GM12878 (cell line): ENCODE data around the gene NPIPB9. TPM values are rescaled to one million over a fixed set of nuclear protein-coding genes. Genes with fewer than 3 reads are reported as not detected.
"Not testable (repeated sequence)": the region's sequence is repeated elsewhere in the genome, so short reads cannot be mapped to it uniquely, and the experiment has no call there.

Experiments used
- ATAC-seq: fragments of 200-7000 bp; cut with Tn5 transposase; 3 replicates; pipeline ENCODE4 v1.9.1; 2020; ENCODE audit warnings: mild to moderate bottlenecking, moderate library complexity
- BruUV-seq: library from RNA; stranded (reverse); fragments of 400-500 nt; replicated peaks from 2 replicates; lab custom pipeline; 2021; lab: Mats Ljungman, UMichigan
- CTCF ChIA-PET: fragments of 300-600 bp; sonication (Branson Sonifier 250); formaldehyde crosslinking; extraction: SDS; loops from one replicate; lab custom pipeline; 2021; ENCODE audit warnings: inconsistent platforms; lab: Yijun Ruan, JAX
- POLR2A ChIA-PET: fragments of 350-600 bp; formaldehyde crosslinking; extraction: SDS; loops from one replicate; lab custom pipeline; 2021; ENCODE audit warnings: inconsistent platforms; lab: Charles Lee
- RAD21 ChIA-PET: fragments of 300-600 bp; sonication (Branson Sonifier 250); formaldehyde crosslinking; loops from one replicate; lab custom pipeline; 2023; ENCODE audit warnings: antibody characterized with exemption; ENCODE audit not compliant: unreplicated experiment; lab: Charles Lee
- SMC1A ChIA-PET: fragments of 300-600 bp; sonication (Branson Sonifier 250); formaldehyde crosslinking; loops from one replicate; lab custom pipeline; 2023; ENCODE audit not compliant: unreplicated experiment, uncharacterized antibody; lab: Charles Lee
- DNase-seq: peaks from one replicate; pipeline ENCODE4 v3.0.0-alpha.2; 2011; ENCODE audit warnings: low read depth, low spot score
- FAIRE-seq: peaks from 3 replicates; lab custom pipeline; 2011; peaks lifted over from hg19 to GRCh38; lab: Jason Lieb, UNC
- H2AFZ ChIP-seq: 2 replicates; pipeline ENCODE4 v1.6.0; 2011; ENCODE audit warnings: low read depth, low read length, control low read depth; ENCODE audit not compliant: control insufficient read depth
- H3K27ac ChIP-seq: 2 replicates; pipeline ENCODE4 v1.5.1; 2011; ENCODE audit warnings: control low read depth; ENCODE audit not compliant: control insufficient read depth, insufficient read depth
- H3K27me3 ChIP-seq, 2 experiments: replicated peaks in 1 of 2; 2 replicates each; pipeline versions ENCODE4 v1.6.0 to v1.6.1; 2011; ENCODE audit warnings: low read length in 1 of 2; ENCODE audit not compliant: control insufficient read depth in 2 of 2, insufficient read depth in 2 of 2
- H3K36me3 ChIP-seq, 2 experiments: 2 replicates each; pipeline ENCODE4 v1.5.1; 2011; ENCODE audit warnings: low read length in 1 of 2; ENCODE audit not compliant: control insufficient read depth in 2 of 2, insufficient read depth in 2 of 2
- H3K4me1 ChIP-seq: 2 replicates; pipeline ENCODE4 v1.6.1; 2011; ENCODE audit warnings: mild to moderate bottlenecking, low read length, moderate library complexity, mixed read lengths; ENCODE audit not compliant: control insufficient read depth, insufficient read depth
- H3K4me2 ChIP-seq: 2 replicates; pipeline ENCODE4 v1.6.0; 2011; ENCODE audit warnings: control low read depth; ENCODE audit not compliant: control insufficient read depth, insufficient read depth
- H3K4me3 ChIP-seq: fragments of 200-600 bp; sonication (generic); 2 replicates; pipeline ENCODE4 v1.5.1; 2016
- H3K79me2 ChIP-seq: 2 replicates; pipeline ENCODE4 v1.6.0; 2011; ENCODE audit warnings: low read length; ENCODE audit not compliant: control insufficient read depth, insufficient read depth
- H3K9ac ChIP-seq: 2 replicates; pipeline ENCODE4 v1.8.0; 2011; ENCODE audit warnings: low read length, control low read depth, mixed read lengths; ENCODE audit not compliant: control insufficient read depth, insufficient read depth
- H3K9me3 ChIP-seq: replicated peaks from 3 replicates; pipeline ENCODE4 v1.5.1; 2011; ENCODE audit warnings: mild to moderate bottlenecking, low read length; ENCODE audit not compliant: control insufficient read depth, insufficient read depth
- H4K20me1 ChIP-seq: 2 replicates; pipeline ENCODE4 v1.6.0; 2011; ENCODE audit not compliant: control insufficient read depth, insufficient read depth
- ASH2L ChIP-seq: fragments of 300-600, 200-600 bp; sonication (generic); IDR thresholded peaks from 2 replicates; pipeline ENCODE4 v1.6.1; 2017; ENCODE audit warnings: low read depth, mild to moderate bottlenecking, borderline replicate concordance
- MAX ChIP-seq: IDR thresholded peaks from 2 replicates; pipeline ENCODE4 v1.6.1; 2012; ENCODE audit warnings: low read depth, low read length, improper control_type of control experiment
- NFYA ChIP-seq: IDR thresholded peaks from 2 replicates; pipeline ENCODE4 v1.6.1; 2011; ENCODE audit warnings: low read depth, mild to moderate bottlenecking, low read length, improper control_type of control experiment, borderline replicate concordance
- NR2C2 ChIP-seq: IDR thresholded peaks from 2 replicates; pipeline ENCODE4 v1.6.1; 2011; ENCODE audit warnings: borderline replicate concordance, low read depth; ENCODE audit not compliant: control insufficient read depth, insufficient read length
- SMC3 ChIP-seq: IDR thresholded peaks from 2 replicates; pipeline ENCODE4 v1.6.1; 2011; ENCODE audit warnings: low read length, improper control_type of control experiment, borderline replicate concordance
- SREBF1 ChIP-seq: IDR thresholded peaks from 2 replicates; pipeline ENCODE4 v1.6.1; 2012; ENCODE audit warnings: mild to moderate bottlenecking, low read length
- USF1 ChIP-seq: IDR thresholded peaks from 2 replicates; pipeline ENCODE4 v1.6.1; 2011; ENCODE audit warnings: borderline replicate concordance, low read depth, mild to moderate bottlenecking, moderate library complexity, mixed read lengths, low read length; ENCODE audit not compliant: insufficient read depth; ENCODE audit errors: extremely low read length
- ZBED1 ChIP-seq: IDR thresholded peaks from 2 replicates; pipeline ENCODE4 v1.6.1; 2016; ENCODE audit warnings: borderline replicate concordance
- ZNF592 ChIP-seq: fragments of 450-650 bp; IDR thresholded peaks from 2 replicates; pipeline ENCODE4 v1.6.1; 2017; ENCODE audit warnings: mild to moderate bottlenecking, moderate library complexity
- WGBS: methylation state at CpG from one replicate; pipeline ENCODE4 v1.1.6; 2016; ENCODE audit warnings: low lambda C conversion rate; ENCODE audit not compliant: insufficient replicate concordance, insufficient coverage; ENCODE audit errors: missing lambda C conversion rate; 5-methylcytosine and 5-hydroxymethylcytosine counted together
- in situ Hi-C: fragments of 300-500 bp; cut with MboI; formaldehyde crosslinking; loops from 9 replicates; pipeline ENCODE4 v1.14.3; 2018; ENCODE audit warnings: mixed read lengths
- intact Hi-C: fragments of 100-400 bp; cut with micrococcal nuclease; formaldehyde crosslinking; loops from one replicate; pipeline ENCODE4 v1.14.2; 2022; ENCODE audit not compliant: unreplicated experiment
- polyA plus RNA-seq, 11 experiments: library from polyadenylated mRNA; depleted of rRNA in 4 of 11; unstranded in 6 of 11; stranded (reverse) in 5 of 11; fragments of >200 nt; fragmentation: Nextera tagmentation in 4 of 11; fragmentation: Illumina TruSeq in 1 of 11; extraction: Ambion mirVana in 4 of 11; extraction: Trizol in 1 of 11; gene quantifications; 1 replicate in 1 of 11; 2 replicates in 10 of 11; pipeline versions ENCODE4 v1.2.1 to v1.2.3, GENCODE V29; 2011 to 2016; ENCODE audit warnings: inconsistent platforms in 2 of 11, missing spikeins in 2 of 11, low read depth in 1 of 11
- total RNA-seq, 4 experiments: library from RNA; depleted of rRNA in 3 of 4; stranded (reverse); fragments of >200 nt in 3 of 4; fragmentation: Illumina TruSeq in 1 of 4; extraction: Trizol in 1 of 4; gene quantifications; 2 replicates each; pipeline versions ENCODE4 v1.2.1 to v1.2.3, GENCODE V29; 2013 to 2021

The NPIPB9 gene
- total and polyA plus RNA-seq, 10 of the 15 experiments (the other 5 are each of a cell fraction or from before 2014, with no cell fraction given): 0.10 to 1.6 (median 0.61) TPM

- Histone ChIP-seq H3K36me3 (no peaks in the 10 kb centered on the region), H3K4me2 (no peak overlapping the region), H3K9me3 (no peaks in the 10 kb centered on the region; the same call in 2 of the 3 replicates), H3K27me3 (no peaks in the 10 kb centered on the region), H4K20me1 (peaks cover 3% of the 10 kb centered on the region; the same call in 1 of the 2 replicates), H3K4me1 (peaks cover 8% of the 10 kb centered on the region; the same call in 1 of the 2 replicates), H3K9ac (no peak overlapping the region), H3K27ac (no peak overlapping the region), H3K4me3 (no peak overlapping the region), H3K79me2 (peaks cover 31% of the 10 kb centered on the region), H2AFZ (no peak overlapping the region)
- RAD21 ChIA-PET: no interaction called here
- BruUV-seq: no TSS peak
- intact Hi-C loops: loop anchor here (5.0 kb wide), 1 partner anchor 127 kb away; no protein-coding TSS in a partner anchor
- ATAC-seq: no peak
- no peak for FAIRE-seq
- WGBS: 97% methylated on average over 5 of the region's 5 CpGs
- in situ Hi-C loops: no loop called here
- CTCF ChIA-PET: interaction anchor here (1.0 to 2.5 kb wide), 3 partner anchors 27 to 158 kb away, joined by 3 to 12 read pairs (median 3); partner anchors contain the start of gene TUFM
- DNase-seq: no peak
- POLR2A ChIA-PET: no interaction called here
- TF ChIP-seq ASH2L (no peak), SMC3 (no peak), NR2C2 (no peak), USF1 (no peak), ZBED1 (no peak), MAX (no peak), NFYA (no peak), ZNF592 (no peak), SREBF1 (no peak)
- SMC1A ChIA-PET: interaction anchor here (3.1 kb wide), 1 partner anchor 44 kb away, joined by 12 read pairs; the partner anchor contains the start of gene SH2B1
These were observed 68.4 kb downstream of the NPIPB9 start for GRCh38 chr16:28820016-28820415.

GRCh38 chr16:28820546-28820945, 69.0 kb downstream of the NPIPB9 start:
- H2AFZ ChIP-seq, FAIRE-seq, in situ Hi-C loops, RAD21 ChIA-PET, H4K20me1 ChIP-seq, H3K27ac ChIP-seq, BruUV-seq, ATAC-seq, H3K27me3 ChIP-seq, H3K4me2 ChIP-seq, H3K4me1 ChIP-seq, H3K4me3 ChIP-seq, DNase-seq, H3K9me3 ChIP-seq, H3K9ac ChIP-seq, H3K36me3 ChIP-seq: not testable (repeated sequence)
- SMC1A ChIA-PET: interaction anchor here (1.1 to 3.1 kb wide), 2 partner anchors 25 to 43 kb away, joined by 3 to 12 read pairs; partner anchors contain the start of gene SH2B1
- CTCF ChIA-PET: interaction anchor here (1.0 to 2.5 kb wide), 3 partner anchors 26 to 157 kb away, joined by 3 to 12 read pairs (median 3); partner anchors contain the start of gene TUFM
- peaks cover 36% of the 10 kb centered on the region for H3K79me2 ChIP-seq
- POLR2A ChIA-PET: interaction anchor here (2.5 kb wide), 1 partner anchor 103 kb away, joined by 13 read pairs; no protein-coding TSS in a partner anchor
- intact Hi-C loops: loop anchor here (5.0 kb wide), 1 partner anchor 127 kb away; no protein-coding TSS in a partner anchor
- WGBS: 95% methylated on average over 13 of the region's 13 CpGs
